Common myeloid progenitor, CD34-positive (primary cell): ENCODE results near the gene SREBF2.
"Not testable (repeated sequence)": the region's sequence is repeated elsewhere in the genome, so short reads cannot be mapped to it uniquely, and the experiment has no call there.

Source experiments
- CTCF ChIA-PET: fragments of 350-600 bp; sonication (Branson Sonifier 250); formaldehyde crosslinking; loops from one replicate; lab custom pipeline; 2021; ENCODE audit warnings: antibody characterized with exemption; lab: Charles Lee
- POLR2A ChIA-PET: fragments of 350-600 bp; sonication (Branson Sonifier 250); formaldehyde crosslinking; loops from one replicate; lab custom pipeline; 2021; ENCODE audit warnings: antibody characterized with exemption; lab: Charles Lee
- DNase-seq, 3 donors: peaks; one replicate each; pipeline versions ENCODE4 v3.0.0 to v3.0.0-alpha.2; 2013
- H3K27ac ChIP-seq, 2 experiments: 1 replicate in 1 of 2; 2 replicates in 1 of 2; pipeline ENCODE4 v1.7.0; 2013; ENCODE audit warnings: inconsistent platforms in 2 of 2, low read length in 2 of 2, mild to moderate bottlenecking in 2 of 2, low read depth in 1 of 2, moderate library complexity in 1 of 2; ENCODE audit not compliant: severe bottlenecking in 2 of 2, insufficient read depth in 1 of 2, poor library complexity in 1 of 2
- H3K27me3 ChIP-seq, 5 experiments: replicated peaks in 2 of 5; 1 replicate in 3 of 5; 2 replicates in 2 of 5; pipeline versions ENCODE4 v1.6.1 to v1.7.0; 2013; ENCODE audit warnings: low read length in 4 of 5, mild to moderate bottlenecking in 2 of 5, moderate library complexity in 2 of 5, inconsistent platforms in 1 of 5; ENCODE audit not compliant: insufficient read depth in 5 of 5, control insufficient read depth in 4 of 5
- H3K36me3 ChIP-seq, 4 experiments: 1 replicate in 2 of 4; 2 replicates in 2 of 4; pipeline versions ENCODE4 v1.6.1 to v1.7.0; 2013; ENCODE audit warnings: low read length in 3 of 4, control low read depth in 1 of 4, mild to moderate bottlenecking in 1 of 4; ENCODE audit not compliant: control insufficient read depth in 4 of 4, insufficient read depth in 4 of 4
- H3K4me1 ChIP-seq, 4 experiments: 1 replicate in 3 of 4; 2 replicates in 1 of 4; pipeline versions ENCODE4 v1.6.1 to v1.7.1; 2013; ENCODE audit warnings: low read length in 3 of 4, mild to moderate bottlenecking in 3 of 4, control low read depth in 1 of 4, inconsistent platforms in 1 of 4, moderate library complexity in 1 of 4; ENCODE audit not compliant: control insufficient read depth in 4 of 4, insufficient read depth in 4 of 4; ENCODE audit errors: control extremely low read depth in 1 of 4
- H3K4me3 ChIP-seq, 7 experiments: 1 replicate in 4 of 7; 2 replicates in 3 of 7; pipeline versions ENCODE4 v1.5.1 to v1.7.0; 2013; ENCODE audit warnings: mild to moderate bottlenecking in 7 of 7, low read length in 6 of 7, moderate library complexity in 6 of 7, inconsistent platforms in 2 of 7, low read depth in 2 of 7, control low read depth in 1 of 7; ENCODE audit not compliant: insufficient read depth in 4 of 7, control insufficient read depth in 1 of 7; ENCODE audit errors: extremely low read depth in 1 of 7
- H3K9me3 ChIP-seq, 5 experiments: 1 replicate in 4 of 5; 2 replicates in 1 of 5; pipeline versions ENCODE4 v1.6.1 to v1.7.1; 2013; ENCODE audit warnings: low read length in 4 of 5, mild to moderate bottlenecking in 2 of 5, inconsistent platforms in 1 of 5, low read depth in 1 of 5, moderate library complexity in 1 of 5; ENCODE audit not compliant: control insufficient read depth in 4 of 5, insufficient read depth in 2 of 5; ENCODE audit errors: control extremely low read depth in 1 of 5
- WGBS: methylation state at CpG from one replicate; pipeline ENCODE4 v1.1.5; 2013; ENCODE audit not compliant: insufficient coverage; 5-methylcytosine and 5-hydroxymethylcytosine counted together

The SREBF2 gene

DNA sequence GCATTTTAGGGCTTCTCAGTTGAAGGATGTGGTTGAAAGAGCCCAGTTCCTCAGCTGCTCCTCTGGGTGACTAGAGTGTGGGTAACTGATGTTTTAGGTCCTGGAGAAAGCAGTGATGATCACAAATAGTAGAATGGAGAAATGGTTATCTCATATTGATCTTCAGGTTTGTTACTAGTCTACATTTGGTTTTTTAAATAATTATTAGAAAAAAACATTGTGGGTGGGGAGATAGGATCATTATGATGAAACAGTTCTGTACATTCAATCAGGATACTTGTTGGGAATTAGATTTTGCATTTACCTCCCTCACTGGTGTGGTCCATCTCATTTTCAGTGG is 24.9 kb downstream of the SREBF2 start:
- H3K4me1 ChIP-seq, result peaks cover 7 to 53% (median 28%) of the 10 kb centered on the region in 4 experiments
- no peak overlapping the region for H3K27ac ChIP-seq
- H3K27me3 ChIP-seq, result no peaks in the 10 kb centered on the region
- H3K36me3 ChIP-seq, result peaks cover 0 to 8% (median 3%) of the 10 kb centered on the region in 4 experiments
- ChIA-PET CTCF (interaction anchor here (0.5 to 2.5 kb wide), 17 partner anchors 9 to 161 kb away, joined by 3 to 11 read pairs (median 6); no protein-coding TSS in a partner anchor), POLR2A (no interaction called here)
- no peak overlapping the region for H3K4me3 ChIP-seq
- no peak for DNase-seq
- no peaks in the 10 kb centered on the region for H3K9me3 ChIP-seq

DNA sequence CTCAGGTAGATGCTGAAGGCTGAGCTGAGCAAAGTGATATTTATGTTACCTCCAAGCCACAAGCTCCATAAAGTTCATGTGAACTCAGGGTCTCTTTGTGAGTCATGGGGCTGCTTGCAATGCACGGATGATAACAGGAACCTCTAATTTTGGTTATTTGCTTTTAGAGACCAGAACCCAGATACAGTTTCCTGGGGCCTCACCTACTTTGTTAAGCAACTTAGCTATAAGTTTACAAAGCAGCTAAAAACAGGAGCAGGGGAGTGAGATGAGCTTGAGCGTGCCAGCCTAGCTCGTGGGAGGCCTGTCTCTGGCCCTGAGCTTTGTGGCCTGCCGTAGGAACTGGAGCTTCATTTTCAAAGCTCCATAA is 29.2 kb downstream of the SREBF2 start:
- Histone ChIP-seq H3K9me3 (no peaks in the 10 kb centered on the region), H3K27ac (peak overlapping the region in 1 of 2 experiments; percentile 19), H3K4me3 (no peak overlapping the region), H3K4me1 (peaks cover 5 to 41% (median 26%) of the 10 kb centered on the region in 4 experiments), H3K36me3 (peaks cover 2 to 21% (median 8%) of the 10 kb centered on the region in 4 experiments), H3K27me3 (no peaks in the 10 kb centered on the region)
- POLR2A ChIA-PET, result interaction anchor here (0.6 to 0.9 kb wide), 2 partner anchors 29 to 890 kb away, joined by 3 read pairs; partner anchors contain the start of gene SREBF2
- CTCF ChIA-PET, result interaction anchor here (1.0 to 2.1 kb wide), 8 partner anchors 9 to 116 kb away, joined by 3 to 8 read pairs (median 4); partner anchors contain the start of gene TNFRSF13C
- WGBS, result 60% methylated on average over 4 of the region's 4 CpGs
- peak in 2 of 3 donors; percentile 46 to 53 for DNase-seq

DNA sequence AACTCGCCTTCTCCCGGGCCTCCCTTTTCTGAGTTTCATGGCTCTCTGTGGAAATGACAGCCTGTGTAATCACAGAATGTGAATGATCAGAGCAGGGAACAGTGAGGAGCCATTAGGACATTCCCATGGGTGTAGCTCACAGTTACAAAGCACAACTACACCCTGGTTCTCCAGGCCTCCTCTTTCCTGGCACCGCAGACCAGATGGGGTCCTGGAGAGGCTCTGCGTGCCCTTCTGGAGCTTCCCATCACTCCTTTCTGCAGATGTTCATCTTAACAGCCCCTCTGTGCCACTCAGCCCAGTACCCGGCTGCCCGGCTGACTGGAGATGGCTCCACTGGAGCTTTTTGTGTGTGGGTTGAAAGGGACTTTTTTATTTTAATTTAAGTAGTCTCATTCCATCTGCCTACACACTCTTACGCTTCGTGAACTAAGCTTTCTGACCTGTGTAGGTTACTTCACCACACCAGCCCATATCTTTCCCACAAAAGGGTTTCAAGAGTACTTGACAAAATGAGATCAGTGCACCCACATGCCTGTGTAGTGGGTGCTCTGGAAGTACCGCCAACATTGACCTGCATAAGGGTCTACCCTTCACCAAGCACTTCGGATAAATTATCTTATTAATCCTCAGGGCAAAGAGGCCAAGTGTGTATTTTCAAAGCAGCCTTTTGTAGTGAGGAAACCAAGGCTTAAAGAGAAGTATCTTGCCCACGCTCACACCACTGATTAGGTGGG is 29.8 kb downstream of the SREBF2 start:
- Histone ChIP-seq H3K36me3 (peaks cover 2 to 24% (median 9%) of the 10 kb centered on the region in 4 experiments), H3K9me3 (no peaks in the 10 kb centered on the region), H3K4me3 (no peak overlapping the region), H3K27ac (peak overlapping the region in 1 of 2 experiments; percentile 32), H3K27me3 (no peaks in the 10 kb centered on the region), H3K4me1 (peaks cover 5 to 36% (median 20%) of the 10 kb centered on the region in 4 experiments)
- WGBS, result 100% methylated on average over 6 of the region's 11 CpGs
- no peak for DNase-seq
- POLR2A ChIA-PET, result interaction anchor here (0.6 to 0.9 kb wide), 2 partner anchors 30 to 890 kb away, joined by 3 read pairs; partner anchors contain the start of gene SREBF2
- CTCF ChIA-PET, result interaction anchor here (1.0 to 2.1 kb wide), 11 partner anchors 9 to 116 kb away, joined by 3 to 8 read pairs (median 4); partner anchors contain the start of gene TNFRSF13C

DNA sequence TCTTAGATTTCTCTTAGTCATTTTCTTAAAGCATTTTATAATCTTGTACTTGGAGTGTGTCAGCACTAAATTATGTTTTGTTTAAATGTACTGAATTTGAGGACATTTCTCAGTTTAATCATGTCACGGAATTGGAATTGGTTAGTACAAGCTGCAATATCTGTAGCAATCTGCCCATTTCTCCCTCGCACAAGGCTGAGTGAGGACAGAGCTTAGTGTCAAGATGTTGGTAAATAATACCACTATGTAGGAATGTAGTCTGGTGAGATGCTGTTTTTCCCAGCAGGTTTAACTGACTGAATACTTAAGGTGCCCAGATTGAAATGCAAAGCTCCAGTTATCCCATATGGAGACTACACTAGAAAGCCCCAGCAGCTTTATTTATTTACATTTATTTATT is 30.6 kb downstream of the SREBF2 start:
- WGBS, result 82% methylated on average over 1 of the region's 2 CpGs

DNA sequence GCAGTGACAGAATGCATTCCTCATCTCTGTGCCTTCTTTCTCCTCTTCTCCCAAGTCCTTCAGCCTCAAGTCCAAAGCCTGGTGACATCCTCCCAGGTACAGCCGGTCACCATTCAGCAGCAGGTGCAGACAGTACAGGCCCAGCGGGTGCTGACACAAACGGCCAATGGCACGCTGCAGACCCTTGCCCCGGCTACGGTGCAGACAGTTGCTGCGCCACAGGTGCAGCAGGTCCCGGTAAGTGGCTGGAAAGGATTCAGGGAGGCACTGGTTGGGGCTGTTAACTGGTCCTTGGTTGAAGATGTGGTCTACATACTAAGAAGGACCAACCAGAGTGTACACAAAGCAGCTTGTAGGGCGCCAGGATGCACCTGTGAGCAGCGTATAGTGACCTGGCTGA is 35.7 kb downstream of the SREBF2 start:
- 97% methylated on average over 10 of the region's 10 CpGs for WGBS
- no peaks in the 10 kb centered on the region for H3K4me1 ChIP-seq
- H3K9me3 ChIP-seq, result no peaks in the 10 kb centered on the region
- POLR2A ChIA-PET, result interaction anchor here (0.7 kb wide), 1 partner anchor 1661 kb away, joined by 3 read pairs; no protein-coding TSS in a partner anchor
- DNase-seq, result no peak
- H3K27ac ChIP-seq, result no peak overlapping the region
- CTCF ChIA-PET, result interaction anchor here (1.1 to 2.0 kb wide), 3 partner anchors 8 to 37 kb away, joined by 3 to 7 read pairs (median 4); no protein-coding TSS in a partner anchor
- H3K4me3 ChIP-seq, result no peak overlapping the region
- peaks cover 9 to 59% (median 42%) of the 10 kb centered on the region in 4 experiments for H3K36me3 ChIP-seq
- no peaks in the 10 kb centered on the region for H3K27me3 ChIP-seq

More for the DNA sequence above, 30.6 kb downstream of the SREBF2 start:
- H3K9me3 ChIP-seq, result no peaks in the 10 kb centered on the region
- H3K4me3 ChIP-seq, result no peak overlapping the region
- peaks cover 5 to 29% (median 16%) of the 10 kb centered on the region in 4 experiments for H3K4me1 ChIP-seq
- ChIA-PET CTCF (interaction anchor here (0.8 to 1.5 kb wide), 5 partner anchors 18 to 166 kb away, joined by 3 to 6 read pairs (median 4); no protein-coding TSS in a partner anchor), POLR2A (interaction anchor here (0.6 kb wide), 1 partner anchor 1154 kb away, joined by 3 read pairs; no protein-coding TSS in a partner anchor)
- no peak overlapping the region for H3K27ac ChIP-seq
- DNase-seq, result no peak
- peaks cover 2 to 31% (median 15%) of the 10 kb centered on the region in 4 experiments for H3K36me3 ChIP-seq
- no peaks in the 10 kb centered on the region for H3K27me3 ChIP-seq

DNA sequence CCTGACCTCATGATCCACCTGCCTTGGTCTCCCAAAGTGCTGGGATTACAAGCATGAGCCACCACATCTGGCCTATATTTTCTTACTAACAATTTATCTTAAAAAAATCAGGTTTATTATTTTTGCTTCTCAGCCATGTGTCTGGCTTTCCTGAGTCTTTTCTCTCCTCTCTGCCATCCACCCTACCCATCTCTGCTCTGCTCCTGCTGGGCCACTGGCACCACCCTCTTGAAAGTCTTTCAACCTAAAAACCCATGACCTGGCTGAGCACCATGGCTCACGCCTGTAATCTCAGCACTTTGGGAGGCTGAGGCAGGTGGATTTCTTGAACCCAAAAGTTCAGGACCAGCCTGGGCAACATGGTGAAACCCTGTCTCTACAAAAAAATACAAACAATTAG is 37.2 kb downstream of the SREBF2 start:
- CTCF ChIA-PET, result interaction anchor here (1.4 to 2.0 kb wide), 2 partner anchors 12 to 13 kb away, joined by 4 to 10 read pairs; no protein-coding TSS in a partner anchor
- H3K36me3 ChIP-seq, result peaks cover 12 to 72% (median 53%) of the 10 kb centered on the region in 4 experiments

More for the DNA sequence above, 37.2 kb downstream of the SREBF2 start:
- H3K27ac ChIP-seq, H3K4me1 ChIP-seq, H3K4me3 ChIP-seq, POLR2A ChIA-PET, DNase-seq, H3K9me3 ChIP-seq, H3K27me3 ChIP-seq: not testable (repeated sequence)
- 100% methylated on average over 1 of the region's 1 CpG for WGBS
